Heart right ventricle (tissue), 16 donors: ENCODE measurements around the gene AKAP13. TPM values are rescaled to one million over a fixed set of nuclear protein-coding genes. Genes with fewer than 3 reads are reported as not detected.

Source experiments
- ATAC-seq, 8 donors: fragments of 200-7000 bp; cut with Tn5 transposase; one replicate each; pipeline ENCODE4 v1.9.1; 2020; ENCODE audit warnings: mild to moderate bottlenecking in 8 of 8, moderate library complexity in 8 of 8, moderate number of reproducible peaks in 1 of 8
- DNase-seq, 2 donors: peaks; one replicate each; pipeline ENCODE4 v3.0.0-alpha.2; 2020
- H3K27ac ChIP-seq, 10 donors: fragments of 200-600 bp; sonication (generic) in 2 of 10; one replicate each; pipeline versions ENCODE4 v1.5.0 to v1.8.0; 2020 to 2022; ENCODE audit warnings: mild to moderate bottlenecking in 3 of 10
- H3K27me3 ChIP-seq, 7 donors: fragments of 200-600 bp; one replicate each; pipeline ENCODE4 v1.8.0; 2021 to 2022; ENCODE audit warnings: mild to moderate bottlenecking in 2 of 7
- H3K36me3 ChIP-seq, 9 donors: fragments of 200-600 bp; sonication (generic) in 1 of 9; one replicate each; pipeline versions ENCODE4 v1.5.0 to v1.8.0; 2020 to 2022; ENCODE audit warnings: mild to moderate bottlenecking in 2 of 9
- H3K4me1 ChIP-seq, 9 donors: fragments of 200-600 bp; sonication (generic) in 1 of 9; one replicate each; pipeline versions ENCODE4 v1.5.0 to v1.8.0; 2020 to 2022; ENCODE audit warnings: mild to moderate bottlenecking in 4 of 9
- H3K4me3 ChIP-seq, 10 donors: fragments of 200-600 bp; sonication (generic) in 2 of 10; one replicate each; pipeline versions ENCODE4 v1.5.0 to v1.8.0; 2020 to 2022; ENCODE audit warnings: mild to moderate bottlenecking in 7 of 10, moderate library complexity in 2 of 10
- H3K9me3 ChIP-seq, 11 donors: fragments of 200-600 bp in 10 of 11; sonication (generic) in 2 of 11; one replicate each; pipeline versions ENCODE4 v1.5.0 to v1.8.0; 2013 to 2022; ENCODE audit warnings: mild to moderate bottlenecking in 2 of 11, control low read depth in 1 of 11, moderate library complexity in 1 of 11
- CTCF ChIP-seq, 9 donors: fragments of 200-600 bp; sonication (generic) in 2 of 9; IDR thresholded peaks; one replicate each; pipeline versions ENCODE4 v1.5.0 to v1.8.0; 2021 to 2022; ENCODE audit warnings: antibody characterized with exemption in 9 of 9, mild to moderate bottlenecking in 5 of 9, moderate library complexity in 1 of 9
- WGBS, 2 donors: extraction: QIAGEN DNeasy Blood & Tissue Kit; methylation state at CpG; one replicate each; pipeline ENCODE4 v1.1.7; 2013; ENCODE audit warnings: inconsistent platforms in 1 of 2; 5-methylcytosine and 5-hydroxymethylcytosine counted together
- intact Hi-C, 10 donors: fragments of 100-400 bp; cut with DNase I; formaldehyde crosslinking; loops; one replicate each; pipeline versions ENCODE4 v1.11.1 to v1.14.2; 2022
- polyA plus RNA-seq, 2 donors: library from polyadenylated mRNA; stranded (reverse); fragments of 200-250 nt; gene quantifications; one replicate each; pipeline ENCODE4 v1.2.3, GENCODE V29; 2013
- total RNA-seq, 10 donors: library from RNA; stranded (reverse); fragmentation: NEBNext Ultra II Directional in 3 of 10; extraction: Animal tissue kit (Norgen Biotek cat#: 25700) in 3 of 10; gene quantifications; one replicate each; pipeline versions ENCODE4 v1.2.1 to v1.2.4, GENCODE V29; 2021 to 2023
- donor health status: Arrhythmogenic right ventricular cardiomyopathy.
- donor health status: ischemic (EF 13 %, LVEDD 7.1; RV severe dilation, severe dysfunction).
- donor health status: healthy with polysubstance abuse.
- donor health status: DM: no; HTN: yes; CAD: no.
- donor health status: DM: no; HTN: no; CAD: no.
- donor health status: ischemic (EF 25% LVEDD 6.9; RV normal size, moderate dysfunction).
- donor health status: ischemic (EF 25% LVEDD 5.7; RV mildly dilated, moderate dysfunction).
- donor health status: healthy.
- donor health status: DM: yes; HTN: yes; CAD: no.
- donor health status: Ischemic cardiomyopathy.
- donor health status: ischemic (EF 35%, LVEDD 5.7; RV mildly dilated, moderate dysfunction).
- donor health status: nonischemic (EF 11% LVEDD 7.7; RV severe dilation, severe dysfunction).
- donor health status: DM: yes; HTN: yes; CAD: no.
- donor health status: PGD.
- donor health status: ischemic (EF 29% LVEDD 5.4; RV normal size, mild dysfunction).
- donor health status: nonischemic (EF 23%, LVEDD 6.1; RV moderate dilation, normal function).

The AKAP13 gene
- total and polyA plus RNA-seq, 12 donors: 89.3 to 645 (median 480) TPM

GRCh38 chr15:85704720-85705429, 324.5 kb downstream of the AKAP13 start:
- Histone ChIP-seq H3K9me3 (no peaks in the 10 kb centered on the region), H3K4me3 (no peak overlapping the region), H3K36me3 (peaks cover 0 to 65% (median 5%) of the 10 kb centered on the region in 9 donors), H3K4me1 (peaks cover 40 to 92% (median 75%) of the 10 kb centered on the region in 9 donors), H3K27ac (peak overlapping the region; percentile 64 to 91 (median 86)), H3K27me3 (no peaks in the 10 kb centered on the region)
- WGBS, 2 donors: 34 to 56% methylated on average over 3 of the region's 3 CpGs
- TF ChIP-seq CTCF (IDR thresholded peaks at IDR 0.05): no peak
- peak in 1 of 2 donors; percentile 45 for DNase-seq
- intact Hi-C loops: loop anchor here in 5 of 10 donors (5.0 to 10.0 kb wide), 7 partner anchors 38 to 410 kb away; no protein-coding TSS in a partner anchor
- ATAC-seq: peak in 7 of 8 donors; percentile 18 to 49 (median 36)

- peak in 1 of 2 donors; percentile 76 for DNase-seq
- intact Hi-C loops: loop anchor here in 4 of 10 donors (2.0 to 10.0 kb wide), 6 partner anchors 90 to 412 kb away; no protein-coding TSS in a partner anchor
These were observed 326.5 kb downstream of the AKAP13 start for GRCh38 chr15:85706779-85707518.

GRCh38 chr15:85707519-85708338, 327.3 kb downstream of the AKAP13 start:
- Histone ChIP-seq H3K36me3 (peaks cover 0 to 73% (median 20%) of the 10 kb centered on the region in 9 donors), H3K27ac (peak overlapping the region; percentile 81 to 91 (median 86)), H3K4me1 (peaks cover 38 to 76% (median 63%) of the 10 kb centered on the region in 9 donors), H3K4me3 (peak overlapping the region in 7 of 10 donors; percentile 1 to 35 (median 23)), H3K9me3 (no peaks in the 10 kb centered on the region), H3K27me3 (no peaks in the 10 kb centered on the region)
- 32 to 41% methylated on average over 8 of the region's 8 CpGs for WGBS, 2 donors
- ATAC-seq: peak in 7 of 8 donors; percentile 6 to 65 (median 54)
- DNase-seq: peak in 1 of 2 donors; percentile 60
- intact Hi-C loops: loop anchor here in 4 of 10 donors (2.0 to 10.0 kb wide), 6 partner anchors 90 to 413 kb away; no protein-coding TSS in a partner anchor
- no peak for TF ChIP-seq CTCF (IDR thresholded peaks at IDR 0.05)

More at GRCh38 chr15:85706779-85707518, 326.5 kb downstream of the AKAP13 start:
- 19 to 27% methylated on average over 5 of the region's 5 CpGs for WGBS, 2 donors
- Histone ChIP-seq H3K27ac (peak overlapping the region; percentile 81 to 91 (median 86)), H3K9me3 (no peaks in the 10 kb centered on the region), H3K36me3 (peaks cover 0 to 65% (median 20%) of the 10 kb centered on the region in 9 donors), H3K4me1 (peaks cover 40 to 84% (median 71%) of the 10 kb centered on the region in 9 donors), H3K4me3 (peak overlapping the region in 6 of 10 donors; percentile 12 to 35 (median 26)), H3K27me3 (no peaks in the 10 kb centered on the region)
- peak; percentile 49 to 77 (median 66) for ATAC-seq
- no peak for TF ChIP-seq CTCF (IDR thresholded peaks at IDR 0.05)
